Measurements from ENCODE around the gene PAEP.

Gene PAEP

GRCh38 chr9:135614821-135615665 is 53.5 kb downstream of the PAEP start:
- no peaks in the 10 kb centered on the region for H3K9me3 Mint-ChIP-seq
- H3K4me1 Mint-ChIP-seq (ENCODE audit: low read depth): no peaks in the 10 kb centered on the region
- no peaks in the 10 kb centered on the region for H3K27me3 Mint-ChIP-seq
- no peak overlapping the region for H3K27ac Mint-ChIP-seq
- H3K36me3 Mint-ChIP-seq (ENCODE audit: low read depth): no peaks in the 10 kb centered on the region
- H3K4me3 Mint-ChIP-seq: no peak overlapping the region

GRCh38 chr9:135615666-135616618 is 54.4 kb downstream of the PAEP start:
- H3K27me3 Mint-ChIP-seq: no peaks in the 10 kb centered on the region
- no peaks in the 10 kb centered on the region for H3K4me1 Mint-ChIP-seq (ENCODE audit: low read depth)
- H3K27ac Mint-ChIP-seq: no peak overlapping the region
- no peaks in the 10 kb centered on the region for H3K9me3 Mint-ChIP-seq
- no peak overlapping the region for H3K4me3 Mint-ChIP-seq
- H3K36me3 Mint-ChIP-seq (ENCODE audit: low read depth): no peaks in the 10 kb centered on the region

All from stimulated activated naive CD8-positive, alpha-beta T cell treated with anti-CD3 and anti-CD28 coated beads, Interleukin-15, Interleukin-2, amounts not matched to agents 100 ng/mL and 50 ng/mL, for 24 hours (primary cell).